ENCODE data around the gene KDR.

Gene KDR

GRCh38 chr4:55122235-55122634 is 3.2 kb downstream of the KDR start:
- peak; percentile 16 for DNase-seq

- DNase-seq: no peak
Observed at GRCh38 chr4:55121246-55121645, 4.1 kb downstream of the KDR start.

DNA sequence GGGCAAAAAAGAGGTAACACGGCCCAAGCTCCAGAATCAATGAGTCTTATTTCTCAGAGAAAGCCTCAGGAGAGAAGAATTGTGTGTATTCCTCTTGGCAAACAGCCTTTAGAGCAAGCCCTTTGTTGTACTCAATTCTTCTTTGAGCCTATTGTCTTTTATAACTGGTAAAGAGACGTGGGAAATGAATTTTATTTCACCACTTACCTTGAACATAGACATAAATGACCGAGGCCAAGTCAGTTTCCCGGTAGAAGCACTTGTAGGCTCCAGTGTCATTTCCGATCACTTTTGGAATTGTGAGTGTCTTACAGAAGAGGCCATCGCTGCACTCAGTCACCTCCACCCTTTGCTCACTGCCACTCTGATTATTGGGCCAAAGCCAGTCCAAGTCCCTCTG is 7.0 kb downstream of the KDR start:
- no peak for DNase-seq

DNA sequence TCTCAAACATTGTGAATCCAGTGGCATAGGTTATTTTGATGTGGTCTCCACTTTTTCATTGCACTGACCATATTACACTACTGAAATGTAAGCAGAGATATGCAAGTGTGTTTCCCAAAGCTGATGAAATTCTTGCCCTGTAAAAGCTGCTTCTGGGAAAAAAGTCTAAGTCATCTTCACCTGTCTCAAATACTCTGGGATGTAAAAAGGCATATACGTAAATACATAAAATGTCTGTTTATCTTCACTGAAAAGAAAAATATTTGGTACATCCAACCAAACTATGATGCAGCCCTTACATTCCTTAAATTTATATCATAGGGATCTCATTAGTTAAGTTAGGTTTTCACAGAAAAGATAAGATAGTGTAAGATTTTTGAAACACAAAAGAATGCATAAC is 7.9 kb downstream of the KDR start:
- DNase-seq: no peak

DNA sequence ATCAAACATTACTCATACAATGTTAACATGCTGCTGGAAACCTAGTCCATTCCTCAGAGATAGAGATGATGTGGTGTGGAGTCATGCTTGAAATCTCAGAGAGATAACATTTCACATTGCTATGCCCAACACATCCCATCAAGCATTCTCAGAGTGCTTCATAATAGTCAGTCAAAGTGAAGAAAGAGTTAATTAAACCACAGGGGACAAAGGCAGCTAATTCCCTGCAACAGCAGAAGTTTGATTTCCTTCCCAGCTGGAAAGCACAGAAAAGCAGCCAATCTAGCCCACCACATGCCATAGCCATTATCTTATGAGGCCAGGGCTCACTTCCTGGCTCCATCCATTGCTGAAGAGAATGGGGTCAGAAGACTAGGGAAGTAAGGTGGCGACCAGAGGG is 8.9 kb downstream of the KDR start:
- DNase-seq: no peak

- no peak for DNase-seq
Observed at GRCh38 chr4:55111601-55112000, 13.8 kb downstream of the KDR start.

DNA sequence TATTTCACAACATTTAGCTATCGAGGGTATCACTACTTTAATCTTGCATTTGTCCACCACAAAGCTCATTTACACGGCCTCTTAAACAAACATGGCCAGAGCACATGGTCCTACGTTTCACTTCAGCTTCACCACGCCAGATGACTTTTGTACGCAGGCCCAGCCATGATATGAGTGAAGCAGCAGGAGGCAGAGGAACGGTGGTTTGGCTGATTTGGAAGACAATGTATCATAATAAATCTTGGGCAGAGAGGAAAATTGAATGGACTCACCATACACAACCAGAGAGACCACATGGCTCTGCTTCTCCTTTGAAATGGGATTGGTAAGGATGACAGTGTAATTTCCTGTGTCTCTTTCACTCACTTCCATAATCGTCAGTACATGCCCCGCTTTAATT is 15.3 kb downstream of the KDR start:
- no peak for DNase-seq

DNA sequence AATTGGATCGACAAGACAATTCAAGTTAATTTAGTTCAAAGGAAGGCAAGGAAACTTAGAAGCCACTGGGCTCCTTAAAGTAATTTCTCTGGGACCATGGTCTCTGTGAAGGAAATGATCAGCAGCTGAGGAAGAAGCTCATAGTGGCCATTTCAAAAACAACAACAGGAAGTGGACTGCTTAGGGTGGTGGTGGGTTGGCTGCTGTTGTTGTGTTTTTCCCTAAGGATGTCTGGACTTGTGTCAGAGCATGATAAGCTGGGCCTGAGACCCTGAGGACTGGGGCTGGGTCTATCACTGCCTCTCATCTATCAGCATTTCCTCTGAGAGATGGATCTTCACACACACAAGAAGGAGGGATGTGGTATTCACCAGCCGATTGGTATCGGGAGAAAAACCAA is 18.3 kb downstream of the KDR start:
- no peak for DNase-seq

DNA sequence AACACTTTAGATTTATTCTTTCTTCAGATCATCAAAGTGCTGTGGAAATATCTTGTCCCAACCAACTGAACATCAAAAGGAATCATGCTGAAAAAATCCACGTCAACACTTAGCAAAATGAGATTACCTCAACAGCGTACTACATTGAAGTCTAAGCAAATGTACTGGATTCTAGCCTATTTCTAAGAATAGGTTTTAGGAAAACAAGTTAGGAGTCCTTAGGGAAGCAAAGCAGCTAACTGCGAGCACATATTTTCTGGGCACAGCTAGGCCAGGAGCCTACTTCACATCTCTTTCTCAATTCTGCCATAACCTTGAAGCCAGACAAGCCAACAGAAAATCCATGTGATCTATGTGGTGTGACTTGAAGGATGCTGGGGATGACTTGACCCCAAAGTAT is 22.2 kb downstream of the KDR start:
- DNase-seq: no peak

- no peak for DNase-seq
Observed at GRCh38 chr4:55099816-55100215, 25.6 kb downstream of the KDR start.

- DNase-seq: no peak
Observed at GRCh38 chr4:55098456-55099204, 26.8 kb downstream of the KDR start.

DNA sequence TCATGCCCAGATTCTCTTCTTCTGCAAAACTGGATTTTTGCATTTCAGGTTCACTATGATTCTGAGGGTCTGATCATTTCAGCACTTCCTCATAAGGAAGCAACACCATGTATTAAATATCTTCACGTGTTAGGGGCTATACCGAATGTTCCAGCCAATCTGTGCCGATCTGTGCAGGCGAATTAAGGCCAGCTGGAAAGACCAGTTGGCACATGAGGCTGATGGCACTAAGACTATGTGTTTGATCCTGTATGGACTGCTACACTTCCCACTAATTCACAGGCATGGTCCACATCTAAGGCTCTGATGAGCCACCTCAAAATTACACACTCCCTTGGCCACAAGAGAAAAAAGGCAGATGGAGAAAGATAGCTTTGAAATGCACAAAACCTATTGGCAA is 28.8 kb downstream of the KDR start:
- DNase-seq: no peak

GRCh38 chr4:55096045-55096444 is 29.4 kb downstream of the KDR start:
- DNase-seq: no peak

DNA sequence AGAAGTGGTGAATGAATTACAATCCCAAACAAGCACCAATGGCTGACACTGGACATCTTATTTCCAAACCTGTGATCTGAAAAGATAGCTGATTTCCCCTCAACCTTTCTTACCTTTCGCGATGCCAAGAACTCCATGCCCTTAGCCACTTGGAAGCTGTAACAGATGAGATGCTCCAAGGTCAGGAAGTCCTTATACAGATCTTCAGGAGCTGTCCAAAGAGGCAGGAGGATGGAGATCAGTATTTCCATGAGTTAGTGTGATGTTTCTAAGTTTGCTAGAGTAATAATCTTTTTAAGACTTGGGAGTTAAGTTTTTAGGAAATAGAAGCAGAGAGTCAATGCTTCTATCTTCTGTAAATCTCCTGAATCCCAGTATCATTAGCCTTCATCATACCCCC is 32.9 kb downstream of the KDR start:
- DNase-seq: no peak

DNA sequence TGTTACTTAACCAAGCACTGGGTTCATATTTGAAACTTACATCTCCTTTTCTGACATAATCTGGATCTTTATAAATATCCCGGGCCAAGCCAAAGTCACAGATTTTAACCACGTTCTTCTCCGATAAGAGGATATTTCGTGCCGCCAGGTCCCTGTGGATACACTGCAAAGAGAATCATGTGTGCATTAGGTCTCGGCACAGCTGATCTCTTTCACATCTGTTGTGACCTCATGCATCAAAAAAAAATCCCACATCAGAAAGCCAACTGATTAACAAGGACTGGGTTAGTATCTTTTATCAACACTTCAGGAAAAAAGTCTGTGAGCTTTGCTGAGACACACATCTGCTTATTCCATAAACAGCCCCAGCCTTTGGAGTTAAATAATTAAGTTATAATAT is 35.5 kb downstream of the KDR start:
- no peak for DNase-seq

DNA sequence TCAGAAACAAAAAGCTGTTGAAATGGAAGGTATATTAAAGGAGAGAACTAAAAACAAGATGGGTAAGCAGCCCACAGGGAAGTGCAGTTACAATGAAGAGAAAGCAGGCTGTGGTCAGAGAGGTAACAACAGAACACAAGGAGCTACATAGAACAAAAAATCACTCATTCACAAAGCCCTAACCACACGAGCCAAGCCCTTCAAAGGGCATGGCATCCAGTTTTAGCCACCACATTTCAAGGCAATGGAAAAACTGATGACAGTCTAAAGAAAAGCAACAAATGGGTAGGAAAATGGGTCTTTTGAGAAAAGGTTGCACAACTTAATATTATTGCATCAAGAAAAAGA is 37.5 kb downstream of the KDR start:
- DNase-seq: no peak

DNA sequence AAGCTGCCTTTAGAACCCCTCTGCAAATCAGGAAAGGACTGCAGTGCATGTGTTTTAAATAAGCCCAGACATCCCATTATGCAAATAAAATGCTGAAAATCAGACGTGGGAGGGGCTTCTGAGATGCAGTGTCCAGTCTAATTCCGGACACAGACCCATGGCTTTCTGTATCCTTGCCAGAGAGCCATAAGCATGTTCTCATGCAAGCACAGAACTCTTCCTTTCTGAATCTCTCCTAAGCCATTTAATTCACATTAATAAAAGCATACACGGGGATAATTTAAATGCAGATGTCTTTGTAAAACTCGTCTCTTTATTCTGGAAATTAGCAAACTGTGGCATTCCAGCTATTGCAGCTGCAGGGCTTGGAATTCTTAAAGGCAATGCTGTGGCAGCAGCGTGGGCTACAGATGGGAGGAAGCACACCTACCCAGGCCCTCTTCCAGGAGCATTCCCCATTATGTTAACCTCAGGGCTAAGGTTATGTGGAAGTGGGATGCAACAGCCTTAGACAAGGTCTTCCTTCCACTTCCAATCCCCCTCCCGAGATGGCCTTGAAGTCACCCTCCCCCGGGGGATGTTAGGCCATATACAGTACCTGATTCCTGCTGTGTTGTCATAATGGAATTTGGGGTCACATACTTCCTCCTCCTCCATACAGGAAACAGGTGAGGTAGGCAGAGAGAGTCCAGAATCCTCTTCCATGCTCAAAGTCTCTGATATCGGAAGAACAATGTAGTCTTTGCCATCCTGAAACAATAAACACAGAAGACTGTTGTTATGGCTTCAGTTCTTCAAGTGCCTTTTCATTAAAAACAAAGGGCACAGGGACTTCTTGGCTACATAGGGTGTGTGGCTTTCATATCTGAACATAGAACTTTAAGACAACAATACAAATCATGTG is 38.1 kb downstream of the KDR start:
- DNase-seq: no peak

DNA sequence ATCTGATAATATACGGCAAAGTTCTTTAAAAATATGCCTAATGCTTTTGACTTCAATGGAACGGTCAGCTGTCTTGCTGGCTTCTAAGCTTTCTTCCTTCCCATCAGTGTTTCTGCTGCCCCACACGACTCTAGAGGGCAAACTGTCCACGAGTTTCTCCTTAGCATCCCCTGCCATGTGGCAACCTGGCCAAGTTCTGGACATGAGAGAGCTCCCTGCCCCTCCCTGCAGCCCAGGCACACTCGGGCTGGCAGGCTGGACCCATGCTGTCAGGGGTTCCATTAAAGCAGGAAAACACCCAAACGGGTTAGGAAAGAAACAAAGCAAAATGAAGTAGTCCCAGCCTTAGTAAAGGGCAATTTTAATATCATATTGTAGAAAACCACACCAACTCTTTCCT is 38.8 kb downstream of the KDR start:
- DNase-seq: no peak

DNA sequence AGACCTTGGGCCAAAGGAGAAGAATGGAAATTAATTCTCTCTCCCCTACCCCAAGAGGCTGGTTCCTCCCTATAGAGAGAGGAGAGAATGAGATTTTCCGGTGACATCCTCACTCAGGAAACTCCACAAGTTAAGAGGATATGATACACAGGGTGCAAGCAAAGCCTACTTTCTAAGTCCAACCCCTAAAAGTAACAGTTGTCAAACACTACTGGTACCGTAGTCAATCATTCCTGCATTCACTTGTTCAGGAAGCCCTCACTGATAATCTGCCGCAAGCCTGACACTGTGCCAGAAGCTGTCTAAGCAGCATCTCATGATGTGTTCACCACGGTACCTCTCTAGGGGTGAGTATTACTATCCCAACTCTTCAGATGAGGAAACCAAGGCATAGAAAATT is 41.7 kb downstream of the KDR start:
- DNase-seq: no peak

GRCh38 chr4:55082756-55083155 is 42.6 kb downstream of the KDR start:
- no peak for DNase-seq

DNA sequence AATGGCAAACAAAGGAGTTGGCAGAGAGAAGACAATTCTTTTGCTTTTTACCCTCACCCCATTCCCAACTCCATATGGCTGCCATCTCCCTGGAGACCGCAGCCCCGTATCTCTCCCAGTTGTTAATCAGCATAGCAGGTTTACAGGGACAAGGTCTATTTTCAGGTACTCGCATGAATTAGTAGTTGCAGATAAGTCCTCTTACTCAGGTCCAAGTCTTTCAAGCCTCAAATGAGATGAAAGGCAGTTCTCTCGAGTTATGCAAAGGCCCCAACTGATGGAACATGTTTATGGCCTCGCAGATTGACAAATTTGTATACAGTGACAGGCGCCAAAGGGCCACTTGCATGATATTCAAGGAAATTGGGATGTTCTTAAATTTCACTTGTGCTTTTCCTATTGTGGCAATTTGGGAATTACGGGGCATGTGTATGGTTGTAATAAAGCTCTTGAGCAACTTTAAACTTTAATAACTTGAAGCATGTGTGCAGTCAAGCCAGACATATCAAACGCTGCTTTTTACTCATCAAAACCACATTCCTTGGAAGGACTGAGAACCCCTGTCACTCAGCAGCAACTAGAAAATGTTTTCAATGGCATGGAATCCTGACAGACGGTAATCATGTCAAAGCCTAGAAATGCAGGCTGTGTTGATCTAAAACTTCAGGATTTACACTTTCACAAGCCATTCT is 45.1 kb downstream of the KDR start:
- no peak for DNase-seq

- no peak for DNase-seq
Observed at GRCh38 chr4:55079451-55080173, 45.8 kb downstream of the KDR start.

- DNase-seq: no peak
Observed at GRCh38 chr4:55078987-55079386, 46.4 kb downstream of the KDR start.
